Liver (tissue), 9 donors: Measurements from ENCODE around the gene ADAMTS7. TPM values are rescaled to one million over a fixed set of nuclear protein-coding genes. Genes with fewer than 3 reads are reported as not detected.

Experiments used
- DNase-seq: peaks from one replicate; pipeline ENCODE4 v3.0.0-alpha.2; 2017; ENCODE audit warnings: low spot score
- H3K27ac ChIP-seq, 2 donors: one replicate each; pipeline ENCODE4 v1.7.0; 2013; ENCODE audit warnings: inconsistent platforms in 2 of 2, low read length in 2 of 2, control low read depth in 1 of 2, low read depth in 1 of 2, mild to moderate bottlenecking in 1 of 2
- H3K27me3 ChIP-seq, 4 donors: one replicate each; pipeline versions ENCODE4 v1.6.1 to v1.7.0; 2013; ENCODE audit warnings: low read length in 3 of 4, inconsistent platforms in 1 of 4, mild to moderate bottlenecking in 1 of 4, moderate library complexity in 1 of 4; ENCODE audit not compliant: control insufficient read depth in 4 of 4, insufficient read depth in 4 of 4
- H3K36me3 ChIP-seq, 4 donors: one replicate each; pipeline versions ENCODE4 v1.6.1 to v1.7.0; 2013; ENCODE audit warnings: low read length in 3 of 4, mild to moderate bottlenecking in 3 of 4, low read depth in 1 of 4, moderate library complexity in 1 of 4; ENCODE audit not compliant: control insufficient read depth in 4 of 4, insufficient read depth in 3 of 4
- H3K4me1 ChIP-seq, 4 donors: one replicate each; pipeline versions ENCODE4 v1.6.1 to v1.7.0; 2013; ENCODE audit warnings: low read length in 3 of 4, mild to moderate bottlenecking in 3 of 4, moderate library complexity in 1 of 4; ENCODE audit not compliant: control insufficient read depth in 4 of 4, insufficient read depth in 4 of 4
- H3K4me3 ChIP-seq, 3 donors: one replicate each; pipeline versions ENCODE4 v1.6.1 to v1.7.0; 2013; ENCODE audit warnings: low read length in 3 of 3, control low read depth in 1 of 3, low read depth in 1 of 3, mild to moderate bottlenecking in 1 of 3
- H3K9ac ChIP-seq, 2 donors: one replicate each; pipeline ENCODE4 v1.7.0; 2013; ENCODE audit warnings: low read length in 2 of 2, mild to moderate bottlenecking in 2 of 2, moderate library complexity in 2 of 2, control low read depth in 1 of 2, low read depth in 1 of 2
- H3K9me3 ChIP-seq, 4 donors: one replicate each; pipeline versions ENCODE4 v1.6.1 to v1.7.0; 2013; ENCODE audit warnings: low read length in 3 of 4; ENCODE audit not compliant: control insufficient read depth in 4 of 4
- ATF3 ChIP-seq: IDR thresholded peaks from 2 replicates; pipeline ENCODE4 v1.6.1; 2016; ENCODE audit warnings: antibody characterized with exemption
- CTCF ChIP-seq: fragments of 150-350 bp; IDR thresholded peaks from 2 replicates; pipeline ENCODE4 v1.5.1; 2017; ENCODE audit warnings: improper control_type of control experiment, low read depth, low read length; ENCODE audit not compliant: missing input control
- EGR1 ChIP-seq, 2 donors: IDR thresholded peaks; 2 replicates each; pipeline ENCODE4 v1.6.1; 2016 to 2018; ENCODE audit warnings: antibody characterized with exemption in 2 of 2, low read depth in 2 of 2
- FOXA1 ChIP-seq: IDR thresholded peaks from 2 replicates; pipeline ENCODE4 v1.6.1; 2016; ENCODE audit warnings: antibody characterized with exemption
- FOXA2 ChIP-seq: IDR thresholded peaks from 2 replicates; pipeline ENCODE4 v1.6.1; 2016; ENCODE audit warnings: antibody characterized with exemption
- GABPA ChIP-seq, 2 donors: IDR thresholded peaks in 1 of 2; conservative IDR thresholded peaks in 1 of 2; 2 replicates each; pipeline ENCODE4 v1.6.1; 2016; ENCODE audit warnings: antibody characterized with exemption in 2 of 2, mild to moderate bottlenecking in 1 of 2, moderate library complexity in 1 of 2
- HNF4A ChIP-seq, 2 donors: conservative IDR thresholded peaks; 2 replicates each; pipeline ENCODE4 v1.6.1; 2016; ENCODE audit warnings: antibody characterized with exemption in 2 of 2, mild to moderate bottlenecking in 2 of 2
- HNF4G ChIP-seq: IDR thresholded peaks from 2 replicates; pipeline ENCODE4 v1.6.1; 2016; ENCODE audit warnings: antibody characterized with exemption
- MAX ChIP-seq: IDR thresholded peaks from 2 replicates; pipeline ENCODE4 v1.6.1; 2016; ENCODE audit warnings: antibody characterized with exemption
- NR2F2 ChIP-seq: IDR thresholded peaks from 2 replicates; pipeline ENCODE4 v1.6.1; 2016; ENCODE audit warnings: antibody characterized with exemption
- RAD21 ChIP-seq, 2 donors: IDR thresholded peaks; 2 replicates each; pipeline ENCODE4 v1.6.1; 2016; ENCODE audit warnings: antibody characterized with exemption in 2 of 2, mild to moderate bottlenecking in 2 of 2
- REST ChIP-seq: IDR thresholded peaks from 2 replicates; pipeline ENCODE4 v1.6.1; 2016; ENCODE audit warnings: antibody characterized with exemption, mild to moderate bottlenecking
- RXRA ChIP-seq, 2 donors: IDR thresholded peaks; 2 replicates each; pipeline ENCODE4 v1.6.1; 2017 to 2018; ENCODE audit warnings: antibody characterized with exemption in 2 of 2, mild to moderate bottlenecking in 1 of 2
- SP1 ChIP-seq: IDR thresholded peaks from 2 replicates; pipeline ENCODE4 v1.6.1; 2018; ENCODE audit warnings: antibody characterized with exemption, mild to moderate bottlenecking
- TAF1 ChIP-seq: conservative IDR thresholded peaks from 2 replicates; pipeline ENCODE4 v1.6.1; 2016; ENCODE audit warnings: antibody characterized with exemption, mild to moderate bottlenecking
- YY1 ChIP-seq: IDR thresholded peaks from 2 replicates; pipeline ENCODE4 v1.6.1; 2016; ENCODE audit warnings: antibody characterized with exemption, mild to moderate bottlenecking
- WGBS: extraction: QIAGEN DNeasy Blood & Tissue Kit; methylation state at CpG from one replicate; pipeline ENCODE4 v1.1.7; 2013; 5-methylcytosine and 5-hydroxymethylcytosine counted together
- polyA plus RNA-seq, 2 donors: library from polyadenylated mRNA; stranded (reverse) in 1 of 2; unstranded in 1 of 2; fragments of 200-250 nt in 1 of 2; fragments of >200 nt in 1 of 2; fragmentation: Nextera tagmentation in 1 of 2; extraction: Ambion mirVana in 1 of 2; gene quantifications; one replicate each; pipeline versions ENCODE4 v1.2.1 to v1.2.3, GENCODE V29; 2013 to 2015
- total RNA-seq, 2 donors: library from RNA; depleted of rRNA; stranded (reverse); fragments of >200 nt; gene quantifications; one replicate each; pipeline ENCODE4 v1.2.3, GENCODE V29; 2014
- TF ChIP-seq, protein P1 (sequence below): IDR thresholded peaks from 2 replicates; pipeline ENCODE4 v1.6.1; 2016; ENCODE audit warnings: antibody characterized with exemption
- donor health status: healthy.
- donor health status: healthy.
- donor health status: healthy.
- donor health status: healthy.
- donor health status: healthy.

The ADAMTS7 gene
- total and polyA plus RNA-seq, 4 donors = 0.13 to 2.4 (median 1.3) TPM

DNA sequence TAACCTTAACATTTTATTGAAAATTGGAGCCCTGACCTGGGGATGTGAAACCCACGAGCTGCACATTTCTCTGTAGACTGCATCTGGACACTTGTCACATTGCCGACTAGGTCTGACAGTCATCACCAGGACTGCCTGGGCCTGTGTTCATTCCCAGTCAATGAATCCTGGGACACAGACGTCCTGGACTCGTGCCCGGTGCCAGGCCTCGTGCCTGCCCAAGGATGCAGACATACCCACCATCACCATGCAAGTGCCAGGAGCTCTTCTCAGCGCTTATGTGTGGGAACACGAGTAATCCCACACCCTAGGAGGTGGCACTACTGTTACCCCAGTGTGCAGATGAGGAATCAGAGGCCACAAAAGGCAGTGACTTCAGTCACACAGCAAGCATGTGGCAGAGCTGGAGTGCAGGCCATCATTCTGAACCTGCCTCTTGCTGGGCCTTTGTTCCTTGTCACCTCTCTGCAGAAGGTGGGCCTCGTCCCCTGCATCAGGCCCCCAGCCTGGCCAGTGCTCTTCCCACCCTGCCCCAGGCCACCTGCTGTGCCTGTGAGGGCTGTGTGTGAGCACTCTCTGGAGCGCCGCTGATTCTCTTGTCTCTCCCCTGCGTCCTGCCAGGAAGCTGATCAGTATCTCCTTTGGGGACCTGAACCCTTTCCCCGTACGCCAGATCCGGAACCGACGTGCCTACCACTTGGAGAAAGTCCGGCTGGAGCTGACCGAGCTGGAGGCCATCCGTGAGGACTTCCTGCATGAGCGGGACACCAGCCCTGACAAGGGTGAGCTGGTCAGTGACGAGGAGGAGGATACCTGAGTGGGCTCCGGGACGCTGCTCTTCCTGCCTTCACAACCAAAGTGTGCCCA, 58.5 kb downstream of the ADAMTS7 start:
- TF ChIP-seq HNF4A (conservative IDR thresholded peaks at IDR 0.05) = no peak
- TF ChIP-seq YY1 = no peak
- TF ChIP-seq, protein P1, sequence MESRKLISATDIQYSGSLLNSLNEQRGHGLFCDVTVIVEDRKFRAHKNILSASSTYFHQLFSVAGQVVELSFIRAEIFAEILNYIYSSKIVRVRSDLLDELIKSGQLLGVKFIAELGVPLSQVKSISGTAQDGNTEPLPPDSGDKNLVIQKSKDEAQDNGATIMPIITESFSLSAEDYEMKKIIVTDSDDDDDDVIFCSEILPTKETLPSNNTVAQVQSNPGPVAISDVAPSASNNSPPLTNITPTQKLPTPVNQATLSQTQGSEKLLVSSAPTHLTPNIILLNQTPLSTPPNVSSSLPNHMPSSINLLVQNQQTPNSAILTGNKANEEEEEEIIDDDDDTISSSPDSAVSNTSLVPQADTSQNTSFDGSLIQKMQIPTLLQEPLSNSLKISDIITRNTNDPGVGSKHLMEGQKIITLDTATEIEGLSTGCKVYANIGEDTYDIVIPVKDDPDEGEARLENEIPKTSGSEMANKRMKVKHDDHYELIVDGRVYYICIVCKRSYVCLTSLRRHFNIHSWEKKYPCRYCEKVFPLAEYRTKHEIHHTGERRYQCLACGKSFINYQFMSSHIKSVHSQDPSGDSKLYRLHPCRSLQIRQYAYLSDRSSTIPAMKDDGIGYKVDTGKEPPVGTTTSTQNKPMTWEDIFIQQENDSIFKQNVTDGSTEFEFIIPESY = no peak
- TF ChIP-seq SP1 = no peak
- no peak for TF ChIP-seq HNF4G
- no peak for TF ChIP-seq TAF1
- no peak for TF ChIP-seq FOXA2
- TF ChIP-seq MAX = no peak
- TF ChIP-seq FOXA1 = no peak
- TF ChIP-seq CTCF = no peak
- TF ChIP-seq ATF3 = no peak
- no peak for TF ChIP-seq NR2F2
- no peak for TF ChIP-seq RAD21 (IDR thresholded peaks at IDR 0.05)
- Histone ChIP-seq H3K9ac (no peak overlapping the region), H3K9me3 (no peaks in the 10 kb centered on the region), H3K27ac (no peak overlapping the region), H3K4me3 (no peak overlapping the region), H3K36me3 (no peaks in the 10 kb centered on the region), H3K27me3 (no peaks in the 10 kb centered on the region), H3K4me1 (peaks cover 0 to 14% (median 1%) of the 10 kb centered on the region in 4 donors)
- DNase-seq = no peak
- WGBS = 81% methylated on average over 24 of the region's 24 CpGs

DNA sequence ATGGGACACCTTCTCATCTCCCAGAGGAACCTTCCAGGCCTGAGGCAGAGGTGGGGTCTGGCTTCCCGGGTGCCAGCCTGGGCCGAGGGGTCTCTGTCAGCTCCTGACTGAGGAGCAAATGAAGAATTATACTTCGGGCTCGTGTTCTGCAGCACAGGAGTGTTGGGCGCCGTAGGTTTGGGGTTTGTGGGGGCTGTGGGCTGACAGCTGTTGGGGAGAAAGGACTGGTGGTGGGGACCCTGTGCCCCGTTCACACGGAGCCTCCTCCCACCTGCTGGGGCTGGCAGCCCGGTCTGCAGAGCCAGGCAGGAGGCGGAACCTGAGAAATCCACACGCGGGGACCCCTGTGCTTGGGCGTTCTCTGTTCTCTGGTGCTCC, 59.7 kb downstream of the ADAMTS7 start:
- Histone ChIP-seq H3K9me3 (no peaks in the 10 kb centered on the region), H3K4me3 (no peak overlapping the region), H3K9ac (no peak overlapping the region), H3K27ac (no peak overlapping the region), H3K4me1 (peaks cover 0 to 14% (median 1%) of the 10 kb centered on the region in 4 donors), H3K27me3 (no peaks in the 10 kb centered on the region), H3K36me3 (no peaks in the 10 kb centered on the region)
- 82% methylated on average over 13 of the region's 13 CpGs for WGBS
- DNase-seq = no peak
- no peak for TF ChIP-seq HNF4A (conservative IDR thresholded peaks at IDR 0.05)
- TF ChIP-seq ATF3 = no peak
- TF ChIP-seq REST = no peak
- TF ChIP-seq HNF4G = no peak
- TF ChIP-seq TAF1 = no peak
- TF ChIP-seq FOXA1 = no peak
- TF ChIP-seq EGR1 (IDR thresholded peaks at IDR 0.05; ENCODE audit: low read depth in 2 of 2) = no peak
- no peak for TF ChIP-seq YY1
- TF ChIP-seq SP1 = no peak
- TF ChIP-seq RAD21 (IDR thresholded peaks at IDR 0.05) = no peak
- no peak for TF ChIP-seq CTCF
- TF ChIP-seq NR2F2 = no peak
- no peak for TF ChIP-seq RXRA (IDR thresholded peaks at IDR 0.05)
- TF ChIP-seq GABPA (IDR thresholded peaks at IDR 0.05 in 1 of 2, conservative IDR thresholded peaks at IDR 0.05 in 1 of 2) = no peak
- TF ChIP-seq, protein P1 = no peak
